ENCODE data around the gene TTYH3.

DNA sequence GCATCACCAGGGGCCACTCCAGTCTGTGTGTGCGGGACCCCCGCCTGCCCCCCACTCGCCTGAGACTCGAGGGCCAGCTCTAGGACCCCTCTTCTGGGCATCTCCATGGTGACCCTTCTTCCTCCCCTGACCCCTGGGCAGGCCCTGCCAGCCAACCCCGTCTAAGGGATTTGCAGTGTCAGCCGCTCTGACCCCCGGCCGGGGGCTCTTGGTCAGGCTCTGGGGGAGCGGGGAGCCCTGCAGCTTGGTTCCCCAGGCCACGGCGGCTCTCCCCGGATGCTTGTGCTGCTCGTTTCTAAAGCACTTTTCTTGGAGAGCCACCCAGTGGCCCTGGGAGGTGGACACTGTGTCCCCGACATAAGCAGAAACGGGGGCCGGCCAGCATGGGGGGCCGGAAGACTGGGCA, 5.3 kb downstream of the TTYH3 start:
- TF ChIP-seq CTCF (optimal IDR thresholded peaks at IDR 0.05 in 1 of 3, IDR thresholded peaks at IDR 0.05 in 1 of 3, conservative IDR thresholded peaks at IDR 0.05 in 1 of 3; ENCODE audit: extremely low read depth in 1 of 3, insufficient read depth in 2 of 3, low read length in 3 of 3) (no peak), EZH2 (IDR thresholded peaks at IDR 0.05; ENCODE audit: low read length) (no peak)
